Measurements from ENCODE around the gene PNKD. TPM values are rescaled to one million over a fixed set of nuclear protein-coding genes. Genes with fewer than 3 reads are reported as not detected.
A peak's percentile ranks its signal among the peaks of the same experiment; 100 is the strongest.

PNKD gene
- total RNA-seq, 4 donors from 2014 or later = 20.1 to 35.8 (median 31.9) TPM

DNA sequence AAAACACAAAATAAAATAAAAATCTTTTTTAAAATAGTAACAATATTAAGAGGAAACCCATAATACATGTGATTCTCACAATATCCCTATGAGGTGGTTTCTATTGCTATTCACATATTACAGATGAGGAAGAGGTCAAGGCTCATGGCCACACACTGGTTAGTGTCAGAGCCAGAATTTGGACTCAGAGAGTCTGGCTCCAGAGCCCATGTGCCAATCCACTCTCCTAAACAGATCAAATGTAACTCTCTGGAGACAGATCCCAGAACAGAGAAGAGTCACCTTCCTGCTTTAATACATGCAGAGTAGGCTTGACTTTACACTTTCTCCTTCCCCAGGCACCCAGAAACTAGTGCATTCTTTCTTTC lies 101.6 kb downstream of the PNKD start:
- Histone ChIP-seq H3K4me3 (no peak overlapping the region), H3K36me3 (no peaks in the 10 kb centered on the region), H3K27me3 (no peaks in the 10 kb centered on the region), H3K9me3 (no peaks in the 10 kb centered on the region), H3K27ac (peak overlapping the region in 3 of 4 donors; percentile 59 to 87 (median 66)), H3K4me1 (peaks cover 0 to 5% of the 10 kb centered on the region in 2 donors)
- no peak for ATAC-seq
- DNase-seq = no peak
- TF ChIP-seq, protein P1, sequence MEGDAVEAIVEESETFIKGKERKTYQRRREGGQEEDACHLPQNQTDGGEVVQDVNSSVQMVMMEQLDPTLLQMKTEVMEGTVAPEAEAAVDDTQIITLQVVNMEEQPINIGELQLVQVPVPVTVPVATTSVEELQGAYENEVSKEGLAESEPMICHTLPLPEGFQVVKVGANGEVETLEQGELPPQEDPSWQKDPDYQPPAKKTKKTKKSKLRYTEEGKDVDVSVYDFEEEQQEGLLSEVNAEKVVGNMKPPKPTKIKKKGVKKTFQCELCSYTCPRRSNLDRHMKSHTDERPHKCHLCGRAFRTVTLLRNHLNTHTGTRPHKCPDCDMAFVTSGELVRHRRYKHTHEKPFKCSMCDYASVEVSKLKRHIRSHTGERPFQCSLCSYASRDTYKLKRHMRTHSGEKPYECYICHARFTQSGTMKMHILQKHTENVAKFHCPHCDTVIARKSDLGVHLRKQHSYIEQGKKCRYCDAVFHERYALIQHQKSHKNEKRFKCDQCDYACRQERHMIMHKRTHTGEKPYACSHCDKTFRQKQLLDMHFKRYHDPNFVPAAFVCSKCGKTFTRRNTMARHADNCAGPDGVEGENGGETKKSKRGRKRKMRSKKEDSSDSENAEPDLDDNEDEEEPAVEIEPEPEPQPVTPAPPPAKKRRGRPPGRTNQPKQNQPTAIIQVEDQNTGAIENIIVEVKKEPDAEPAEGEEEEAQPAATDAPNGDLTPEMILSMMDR (IDR thresholded peaks at IDR 0.05 in 4 of 5, conservative IDR thresholded peaks at IDR 0.05 in 1 of 5) = no peak
- TF ChIP-seq POLR2A (IDR thresholded peaks at IDR 0.05) = no peak
- in situ Hi-C loops (cut with MboI; ENCODE audit: low sequenced_read_pairs in 4 of 4) = loop anchor here in 1 of 4 donors (25.0 kb wide), 1 partner anchor 185 kb away; no protein-coding TSS in a partner anchor
- intact Hi-C loops (cut with DNase I; ENCODE audit: low total_unique reads) = no loop called here

DNA sequence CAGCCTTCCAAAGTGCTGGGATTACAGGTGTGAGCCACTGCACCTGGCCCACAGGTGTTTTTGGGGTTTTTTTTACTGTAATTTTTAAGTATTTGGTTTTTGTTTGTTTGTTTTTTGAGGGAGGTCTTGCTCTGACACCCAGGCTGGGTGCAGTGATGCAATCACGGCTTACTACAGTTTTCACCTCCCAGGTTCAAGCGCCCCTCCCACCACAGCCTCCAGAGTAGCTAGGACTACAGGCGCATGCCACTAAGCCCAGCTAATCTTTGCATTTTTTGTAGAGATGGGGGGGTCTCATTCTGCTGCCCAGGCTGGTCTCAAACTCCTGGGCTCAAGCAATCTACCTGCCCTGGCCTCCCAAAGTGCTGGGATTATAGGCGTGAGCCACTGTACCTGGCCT lies 104.5 kb downstream of the PNKD start:
- no peak for ATAC-seq
- Histone ChIP-seq H3K36me3 (no peaks in the 10 kb centered on the region), H3K27ac (no peak overlapping the region), H3K27me3 (no peaks in the 10 kb centered on the region), H3K4me1 (no peaks in the 10 kb centered on the region), H3K4me3 (no peak overlapping the region), H3K9me3 (no peaks in the 10 kb centered on the region)
- TF ChIP-seq, protein P1 (IDR thresholded peaks at IDR 0.05 in 4 of 5, conservative IDR thresholded peaks at IDR 0.05 in 1 of 5) = no peak
- no peak for TF ChIP-seq POLR2A (IDR thresholded peaks at IDR 0.05)
- DNase-seq = no peak
- in situ Hi-C loops (cut with MboI; ENCODE audit: low sequenced_read_pairs in 4 of 4) = loop anchor here in 1 of 4 donors (25.0 kb wide), 1 partner anchor 187 kb away; no protein-coding TSS in a partner anchor
- intact Hi-C loops (cut with DNase I; ENCODE audit: low total_unique reads) = no loop called here

DNA sequence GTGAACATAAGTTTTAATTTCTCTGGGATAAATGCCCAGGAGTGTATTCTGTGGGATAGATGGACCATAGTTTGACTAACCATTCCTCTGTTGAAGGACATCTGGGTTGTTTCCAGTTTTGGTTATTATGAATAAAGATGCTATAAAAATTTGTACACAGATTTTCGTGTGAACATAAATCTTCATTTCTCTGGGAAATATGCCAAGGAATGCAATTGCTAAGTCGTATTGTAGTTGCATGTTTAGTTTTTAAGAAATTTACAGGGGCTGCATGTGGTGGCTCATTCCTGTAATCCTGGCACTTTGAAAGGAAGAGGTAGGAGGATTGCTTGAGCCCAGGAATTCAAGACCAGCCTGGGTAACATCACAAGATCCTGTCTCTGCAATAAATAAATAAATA lies 104.9 kb downstream of the PNKD start:
- H3K4me3 ChIP-seq = no peak overlapping the region
- H3K27ac ChIP-seq = no peak overlapping the region
- no peaks in the 10 kb centered on the region for H3K27me3 ChIP-seq
- TF ChIP-seq POLR2A (IDR thresholded peaks at IDR 0.05) = no peak
- TF ChIP-seq, protein P1 (IDR thresholded peaks at IDR 0.05 in 4 of 5, conservative IDR thresholded peaks at IDR 0.05 in 1 of 5) = no peak
- H3K36me3 ChIP-seq = no peaks in the 10 kb centered on the region
- in situ Hi-C loops (cut with MboI; ENCODE audit: low sequenced_read_pairs in 4 of 4) (no loop called here), intact Hi-C loops (cut with DNase I; ENCODE audit: low total_unique reads) (no loop called here)
- DNase-seq (no peak), ATAC-seq (no peak)
- H3K9me3 ChIP-seq = no peaks in the 10 kb centered on the region
- H3K4me1 ChIP-seq = no peaks in the 10 kb centered on the region

DNA sequence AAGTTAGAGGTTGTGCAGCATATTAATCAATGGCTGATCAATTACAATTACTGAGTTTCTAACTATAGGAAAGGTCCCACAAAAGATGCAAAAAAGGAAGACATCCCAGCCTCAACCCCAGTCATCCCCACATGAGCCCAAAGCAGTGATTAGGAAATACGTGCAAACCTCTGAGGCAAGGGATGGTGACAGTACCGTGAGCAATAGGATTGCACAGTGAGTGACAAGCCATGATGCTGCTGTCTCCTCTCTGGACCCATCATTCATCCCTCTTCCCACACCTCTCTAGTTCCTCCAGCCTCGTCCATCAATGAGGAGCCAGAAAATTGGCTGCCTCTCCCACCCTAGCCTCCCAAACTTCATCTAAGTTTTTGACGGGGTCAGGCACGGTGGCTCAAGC lies 107.7 kb downstream of the PNKD start:
- H3K4me3 ChIP-seq = no peak overlapping the region
- TF ChIP-seq POLR2A (IDR thresholded peaks at IDR 0.05) = no peak
- TF ChIP-seq, protein P1 (IDR thresholded peaks at IDR 0.05 in 4 of 5, conservative IDR thresholded peaks at IDR 0.05 in 1 of 5) = no peak
- intact Hi-C loops (cut with DNase I; ENCODE audit: low total_unique reads) (no loop called here), in situ Hi-C loops (cut with MboI; ENCODE audit: low sequenced_read_pairs in 4 of 4) (no loop called here)
- ATAC-seq = no peak
- DNase-seq = no peak
- no peaks in the 10 kb centered on the region for H3K27me3 ChIP-seq
- no peaks in the 10 kb centered on the region for H3K4me1 ChIP-seq
- no peaks in the 10 kb centered on the region for H3K9me3 ChIP-seq
- no peaks in the 10 kb centered on the region for H3K36me3 ChIP-seq
- H3K27ac ChIP-seq = no peak overlapping the region

DNA sequence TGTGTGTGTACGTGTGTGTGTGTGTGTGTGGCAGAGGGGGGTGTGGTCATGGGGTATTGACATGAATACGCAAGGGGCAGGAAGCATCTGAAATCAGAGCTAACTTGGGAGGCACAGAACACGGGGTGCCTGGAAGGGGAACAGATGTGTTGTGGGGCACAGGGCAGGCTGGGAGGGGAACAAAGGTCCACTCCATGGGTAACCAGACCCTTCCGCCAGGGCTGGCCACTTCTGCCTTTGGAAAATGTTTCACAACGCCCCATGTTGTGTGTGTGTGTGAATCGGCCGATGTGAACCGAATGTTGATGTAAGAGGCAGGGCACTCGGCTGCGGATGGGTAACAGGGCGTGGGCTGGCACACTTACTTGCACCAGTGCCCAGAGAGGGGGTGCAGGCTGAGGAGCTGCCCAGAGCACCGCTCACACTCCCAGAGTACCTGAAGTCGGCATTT lies 111.6 kb downstream of the PNKD start, which contains the start of gene SLC11A1:
SLC11A1 (plus strand) TSS at position 358 of the 451 bp plus-strand sequence. CDS start 96 bp downstream, outside the sequence.
- peak in 1 of 2 donors; percentile 60 for ATAC-seq
- TF ChIP-seq POLR2A (IDR thresholded peaks at IDR 0.05) = peak; percentile 26 to 33
- TF ChIP-seq, protein P1 (IDR thresholded peaks at IDR 0.05 in 4 of 5, conservative IDR thresholded peaks at IDR 0.05 in 1 of 5) = no peak
- intact Hi-C loops (cut with DNase I; ENCODE audit: low total_unique reads) = no loop called here
- H3K27me3 ChIP-seq = no peaks in the 10 kb centered on the region
- peak within 1 kb of the TSS in 1 of 4 donors; percentile 17 for H3K4me3 ChIP-seq
- peak in 1 of 2 donors; percentile 60 for DNase-seq
- peak within 1 kb of the TSS in 1 of 4 donors; percentile 0 for H3K27ac ChIP-seq
- H3K4me1 ChIP-seq = no peaks in the 10 kb centered on the region
- H3K36me3 ChIP-seq = no peaks in the 10 kb centered on the region
- in situ Hi-C loops (cut with MboI; ENCODE audit: low sequenced_read_pairs in 4 of 4) = loop anchor here in 3 of 4 donors (5.0 to 10.0 kb wide), 2 partner anchors 65 to 77 kb away; no protein-coding TSS in a partner anchor
- H3K9me3 ChIP-seq = no peaks in the 10 kb centered on the region
